Nephron progenitor cell (in vitro differentiated cells): ENCODE data around the gene ACVR1B.

Experiments used
- DNase-seq: peaks from one replicate; pipeline ENCODE4 v3.0.0; 2021
- H3K27ac Mint-ChIP-seq: 2 replicates; pipeline ENCODE4 v1.8.0; 2021; ENCODE audit warnings: mild to moderate bottlenecking, moderate library complexity, mixed read lengths
- H3K27me3 Mint-ChIP-seq: 2 replicates; pipeline ENCODE4 v1.8.0; 2021; ENCODE audit warnings: mild to moderate bottlenecking, low read depth, mixed read lengths; ENCODE audit not compliant: poor library complexity
- H3K36me3 Mint-ChIP-seq: 2 replicates; pipeline ENCODE4 v1.8.0; 2021; ENCODE audit warnings: low read depth, mixed read lengths
- H3K4me1 Mint-ChIP-seq: 2 replicates; pipeline ENCODE4 v1.8.0; 2021; ENCODE audit warnings: mixed read lengths
- H3K4me3 Mint-ChIP-seq: 2 replicates; pipeline ENCODE4 v1.8.0; 2021; ENCODE audit warnings: mild to moderate bottlenecking, moderate library complexity, mixed read lengths
- H3K9me3 Mint-ChIP-seq: 2 replicates; pipeline ENCODE4 v1.8.0; 2021; ENCODE audit warnings: mild to moderate bottlenecking, moderate library complexity, mixed read lengths
- TF ChIP-seq, protein P1 (sequence below): fragments of 200-600 bp; sonication (generic); IDR thresholded peaks from 2 replicates; pipeline ENCODE4 v1.5.0; 2021; ENCODE audit warnings: antibody characterized with exemption

Gene ACVR1B

DNA sequence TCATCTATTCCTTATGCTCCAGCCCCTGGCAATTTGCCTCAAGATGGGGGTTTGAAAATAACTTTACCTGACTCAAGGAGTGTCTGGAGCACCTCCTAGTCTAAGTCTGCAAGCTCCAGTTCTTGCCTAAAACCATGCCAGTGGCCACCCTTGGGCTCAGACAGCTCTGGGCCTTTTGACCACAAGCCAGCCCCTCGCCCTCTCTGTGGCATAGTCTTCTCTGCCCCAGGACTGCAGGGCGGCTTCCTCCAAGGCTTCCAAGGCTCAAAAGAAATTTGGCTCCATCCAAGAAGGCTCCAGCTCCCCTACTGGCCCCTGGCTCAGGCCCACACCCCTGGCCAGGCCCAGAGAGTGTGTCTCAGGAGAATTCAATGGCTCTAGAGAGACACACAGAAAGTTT is 29.4 kb upstream of the ACVR1B start:
- Mint-ChIP-seq H3K4me1 (peaks cover 72% of the 10 kb centered on the region), H3K27ac (no peak overlapping the region), H3K9me3 (no peaks in the 10 kb centered on the region), H3K4me3 (no peak overlapping the region), H3K27me3 (peaks cover 20% of the 10 kb centered on the region), H3K36me3 (no peaks in the 10 kb centered on the region)
- TF ChIP-seq, protein P1, sequence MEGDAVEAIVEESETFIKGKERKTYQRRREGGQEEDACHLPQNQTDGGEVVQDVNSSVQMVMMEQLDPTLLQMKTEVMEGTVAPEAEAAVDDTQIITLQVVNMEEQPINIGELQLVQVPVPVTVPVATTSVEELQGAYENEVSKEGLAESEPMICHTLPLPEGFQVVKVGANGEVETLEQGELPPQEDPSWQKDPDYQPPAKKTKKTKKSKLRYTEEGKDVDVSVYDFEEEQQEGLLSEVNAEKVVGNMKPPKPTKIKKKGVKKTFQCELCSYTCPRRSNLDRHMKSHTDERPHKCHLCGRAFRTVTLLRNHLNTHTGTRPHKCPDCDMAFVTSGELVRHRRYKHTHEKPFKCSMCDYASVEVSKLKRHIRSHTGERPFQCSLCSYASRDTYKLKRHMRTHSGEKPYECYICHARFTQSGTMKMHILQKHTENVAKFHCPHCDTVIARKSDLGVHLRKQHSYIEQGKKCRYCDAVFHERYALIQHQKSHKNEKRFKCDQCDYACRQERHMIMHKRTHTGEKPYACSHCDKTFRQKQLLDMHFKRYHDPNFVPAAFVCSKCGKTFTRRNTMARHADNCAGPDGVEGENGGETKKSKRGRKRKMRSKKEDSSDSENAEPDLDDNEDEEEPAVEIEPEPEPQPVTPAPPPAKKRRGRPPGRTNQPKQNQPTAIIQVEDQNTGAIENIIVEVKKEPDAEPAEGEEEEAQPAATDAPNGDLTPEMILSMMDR, result no peak
- DNase-seq, result no peak

DNA sequence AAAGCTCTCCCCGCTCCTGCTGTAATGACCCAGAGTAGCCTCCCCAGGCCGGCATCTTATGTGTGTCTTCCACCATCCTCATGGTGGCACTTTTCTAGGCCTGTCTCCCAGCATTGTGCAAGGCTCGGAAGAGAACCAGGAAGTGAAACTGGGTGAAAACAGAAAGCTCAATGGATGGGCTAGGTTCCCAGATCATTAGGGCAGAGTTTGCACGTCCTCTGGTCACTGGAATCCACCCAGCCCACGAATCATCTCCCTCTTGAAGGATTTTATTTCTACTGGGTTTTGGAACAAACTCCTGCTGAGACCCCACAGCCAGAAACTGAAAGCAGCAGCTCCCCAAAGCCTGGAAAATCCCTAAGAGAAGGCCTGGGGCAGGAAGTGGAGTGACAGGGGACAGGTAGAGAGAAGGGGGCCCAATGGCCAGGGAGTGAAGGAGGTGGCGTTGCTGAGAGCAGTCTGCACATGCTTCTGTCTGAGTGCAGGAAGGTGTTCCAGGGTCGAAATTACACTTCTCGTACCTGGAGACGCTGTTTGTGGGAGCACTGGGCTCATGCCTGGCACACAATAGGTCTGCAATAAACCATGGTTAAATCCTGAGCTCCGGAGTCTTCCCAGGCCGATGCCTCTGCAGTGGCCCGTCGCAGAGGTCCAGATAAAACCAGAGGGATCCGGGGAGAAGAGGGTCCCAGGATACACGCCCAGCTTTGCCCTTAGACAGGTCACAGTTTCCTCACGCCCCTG is 28.6 kb upstream of the ACVR1B start:
- Mint-ChIP-seq H3K4me3 (no peak overlapping the region), H3K36me3 (no peaks in the 10 kb centered on the region), H3K4me1 (peaks cover 64% of the 10 kb centered on the region), H3K27ac (no peak overlapping the region), H3K27me3 (peaks cover 16% of the 10 kb centered on the region), H3K9me3 (no peaks in the 10 kb centered on the region)
- TF ChIP-seq, protein P1, result no peak
- DNase-seq, result no peak

DNA sequence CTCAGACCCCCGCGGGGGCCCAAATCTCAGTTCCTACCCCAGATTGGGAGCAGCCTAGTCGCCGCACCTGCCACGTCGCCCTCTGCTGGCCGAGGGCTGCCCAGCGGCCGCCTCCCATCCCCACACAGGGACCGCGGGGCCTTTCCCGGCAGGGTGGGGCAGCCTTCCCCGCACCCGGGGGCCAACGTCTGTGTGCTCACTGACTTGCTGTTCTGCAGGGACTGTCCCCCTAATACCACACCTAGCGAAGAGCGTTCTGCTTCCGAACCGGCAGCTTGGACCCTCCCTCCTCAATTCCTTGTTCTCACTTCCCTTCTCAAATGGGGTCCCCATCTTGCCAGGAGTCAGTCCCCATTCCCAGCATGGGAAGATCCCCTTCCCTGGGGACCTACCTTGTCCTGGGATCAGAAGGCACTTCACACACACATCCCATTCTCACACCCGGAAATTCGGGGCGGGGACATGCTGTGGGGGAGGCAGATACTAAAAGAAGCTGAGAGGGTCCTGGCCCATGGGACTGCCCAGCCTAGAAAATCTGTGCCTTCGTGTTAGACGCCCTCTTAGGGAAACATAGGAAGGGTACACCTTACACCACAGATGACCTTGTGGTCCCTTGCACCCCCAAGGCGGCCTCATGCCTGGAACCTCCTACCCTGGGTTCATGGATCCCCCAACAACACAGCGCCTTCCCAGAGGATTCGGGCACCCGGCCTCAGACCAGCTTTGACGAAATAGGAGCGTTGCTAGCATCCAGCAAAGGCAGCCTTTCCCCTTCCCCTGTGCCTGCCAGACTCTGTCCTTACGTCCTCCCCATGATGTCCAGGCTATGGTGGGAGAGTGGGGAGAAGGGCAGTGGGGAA is 27.8 kb upstream of the ACVR1B start:
- peak; percentile 73 for DNase-seq
- no peak overlapping the region for H3K27ac Mint-ChIP-seq
- TF ChIP-seq, protein P1, result peak; percentile 81
- H3K27me3 Mint-ChIP-seq, result peaks cover 15% of the 10 kb centered on the region
- H3K36me3 Mint-ChIP-seq, result no peaks in the 10 kb centered on the region
- H3K9me3 Mint-ChIP-seq, result no peaks in the 10 kb centered on the region
- peaks cover 59% of the 10 kb centered on the region for H3K4me1 Mint-ChIP-seq
- H3K4me3 Mint-ChIP-seq, result no peak overlapping the region

DNA sequence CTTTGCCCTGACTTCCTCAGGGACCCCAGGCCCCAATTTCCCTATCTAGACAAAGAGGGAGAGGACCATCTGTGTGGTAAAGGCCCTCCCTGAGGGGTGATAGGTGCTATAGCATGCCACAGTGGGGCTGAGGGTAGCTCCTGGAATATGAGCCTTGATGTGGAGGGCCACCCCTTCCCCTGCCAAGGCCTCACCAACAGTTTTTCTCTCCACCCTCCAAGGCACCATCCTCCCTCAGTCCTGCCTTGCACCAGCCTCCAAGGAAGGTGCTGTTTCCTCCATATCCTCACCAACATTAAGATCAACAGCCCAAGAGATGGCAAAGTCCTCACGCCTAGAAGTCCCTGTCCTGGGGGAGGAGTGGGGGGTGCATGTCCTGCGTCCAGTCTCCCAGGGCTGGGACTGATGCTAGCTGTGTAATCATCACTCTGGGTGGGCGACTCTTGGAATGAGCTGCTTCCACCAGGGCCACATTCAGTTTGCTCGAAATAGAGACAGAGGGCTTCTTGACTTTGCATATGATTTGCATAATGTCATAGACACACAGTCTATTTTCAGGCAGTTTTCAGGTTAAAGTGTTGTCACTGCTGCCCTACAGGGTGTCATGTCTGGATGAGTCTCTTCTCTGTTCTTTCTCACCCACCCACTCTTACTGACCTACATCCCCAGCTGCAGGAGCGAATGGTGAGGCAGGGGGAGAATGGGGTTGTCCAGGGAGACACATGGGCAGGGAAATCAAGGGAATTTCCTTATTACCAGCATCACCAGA is 26.8 kb upstream of the ACVR1B start:
- Mint-ChIP-seq H3K36me3 (no peaks in the 10 kb centered on the region), H3K9me3 (no peaks in the 10 kb centered on the region), H3K27me3 (peaks cover 19% of the 10 kb centered on the region), H3K4me3 (no peak overlapping the region), H3K4me1 (peaks cover 50% of the 10 kb centered on the region), H3K27ac (no peak overlapping the region)
- DNase-seq, result no peak
- TF ChIP-seq, protein P1, result no peak

DNA sequence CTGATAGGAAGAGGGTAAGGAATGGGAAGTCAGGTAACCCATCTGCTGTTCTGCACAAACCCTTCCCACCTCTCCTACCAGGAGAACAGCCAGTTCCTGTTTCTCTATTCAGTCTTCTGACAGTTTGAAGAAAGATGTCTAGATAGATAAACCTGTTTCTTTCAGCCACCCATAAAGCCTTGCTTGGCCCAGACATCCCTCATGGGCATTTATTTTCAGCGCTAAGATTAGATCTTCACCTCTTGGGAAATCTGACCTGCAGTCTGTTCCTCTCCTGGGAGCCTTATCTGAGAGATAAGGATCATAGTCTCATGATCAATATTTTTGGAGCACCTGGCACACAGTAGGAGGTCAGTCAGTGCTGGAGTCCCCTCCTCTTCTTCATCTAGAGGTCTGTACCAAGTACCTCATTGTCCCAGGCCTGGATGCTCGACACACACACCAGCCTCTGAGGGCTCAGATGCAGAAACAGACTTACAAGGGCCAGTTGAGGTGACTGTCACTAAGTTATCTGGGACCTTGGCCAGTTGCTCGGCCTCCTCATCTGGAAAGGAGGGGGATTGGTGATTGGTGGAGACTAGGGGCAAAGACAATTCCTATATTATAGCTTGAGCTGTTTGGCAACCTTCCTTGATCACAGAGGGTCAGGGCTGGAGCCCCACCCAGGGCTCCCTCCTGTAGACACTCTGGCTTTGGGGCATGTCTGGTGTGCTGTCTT is 26.0 kb upstream of the ACVR1B start:
- H3K27me3 Mint-ChIP-seq, result peaks cover 19% of the 10 kb centered on the region
- DNase-seq, result no peak
- peaks cover 42% of the 10 kb centered on the region for H3K4me1 Mint-ChIP-seq
- no peaks in the 10 kb centered on the region for H3K9me3 Mint-ChIP-seq
- H3K4me3 Mint-ChIP-seq, result no peak overlapping the region
- TF ChIP-seq, protein P1, result no peak
- H3K36me3 Mint-ChIP-seq, result no peaks in the 10 kb centered on the region
- no peak overlapping the region for H3K27ac Mint-ChIP-seq
